Neutrophil (primary cell): ENCODE results near the gene GTF2A1L.

ENCODE experiments used
- H3K27ac ChIP-seq: fragments of 200-600 bp; sonication (generic); 2 replicates; pipeline ENCODE4 v1.5.1; 2016; ENCODE audit warnings: mild to moderate bottlenecking, moderate library complexity
- H3K27me3 ChIP-seq: fragments of 200-600 bp; sonication (generic); 2 replicates; pipeline ENCODE4 v1.6.0; 2016; ENCODE audit warnings: mild to moderate bottlenecking
- H3K36me3 ChIP-seq: fragments of 200-600 bp; sonication (generic); 2 replicates; pipeline ENCODE4 v1.5.1; 2017
- H3K4me1 ChIP-seq, 2 experiments: fragments of 200-600 bp in 1 of 2; sonication (generic) in 1 of 2; 1 replicate in 1 of 2; 2 replicates in 1 of 2; pipeline versions ENCODE4 v1.5.1 to v1.6.1; 2013 to 2016; ENCODE audit warnings: low read depth in 1 of 2, low read length in 1 of 2, mild to moderate bottlenecking in 1 of 2, moderate library complexity in 1 of 2; ENCODE audit not compliant: control insufficient read depth in 1 of 2, insufficient read depth in 1 of 2
- H3K4me3 ChIP-seq, 2 experiments: fragments of 200-600 bp in 1 of 2; sonication (generic) in 1 of 2; 1 replicate in 1 of 2; 2 replicates in 1 of 2; pipeline ENCODE4 v1.5.1; 2013 to 2016; ENCODE audit warnings: low read depth in 1 of 2, low read length in 1 of 2, mild to moderate bottlenecking in 1 of 2, moderate library complexity in 1 of 2
- H3K9me3 ChIP-seq: fragments of 200-600 bp; sonication (generic); 2 replicates; pipeline ENCODE4 v1.5.1; 2016
- TF ChIP-seq, protein P1 (sequence below): fragments of 200-600 bp; sonication (generic); IDR thresholded peaks from 2 replicates; pipeline ENCODE4 v1.5.1; 2016; ENCODE audit warnings: antibody characterized with exemption

The GTF2A1L gene

DNA sequence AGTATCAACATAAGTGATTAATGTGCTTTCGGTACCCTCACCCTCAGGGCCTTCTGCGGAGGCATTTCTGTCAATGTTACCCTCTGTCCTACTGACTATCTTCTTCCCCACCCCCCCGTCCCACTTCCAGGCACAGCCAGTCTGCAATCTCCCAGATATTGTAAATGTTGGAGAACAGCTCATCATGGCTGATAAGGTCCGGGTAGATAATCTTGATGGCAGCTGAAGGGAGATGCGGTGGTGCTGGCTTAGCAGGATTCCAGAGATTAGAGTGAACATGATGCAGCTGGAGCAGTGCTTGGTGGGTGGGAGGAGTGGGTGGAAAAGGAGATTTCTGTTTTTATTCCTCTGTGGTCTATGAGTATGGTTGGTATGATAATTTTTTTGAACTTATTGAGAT is 15.5 kb downstream of the GTF2A1L start:
- Histone ChIP-seq H3K9me3 (no peaks in the 10 kb centered on the region), H3K4me3 (no peak overlapping the region), H3K27me3 (no peaks in the 10 kb centered on the region), H3K4me1 (no peaks in the 10 kb centered on the region), H3K27ac (no peak overlapping the region), H3K36me3 (no peaks in the 10 kb centered on the region)
- TF ChIP-seq, protein P1, sequence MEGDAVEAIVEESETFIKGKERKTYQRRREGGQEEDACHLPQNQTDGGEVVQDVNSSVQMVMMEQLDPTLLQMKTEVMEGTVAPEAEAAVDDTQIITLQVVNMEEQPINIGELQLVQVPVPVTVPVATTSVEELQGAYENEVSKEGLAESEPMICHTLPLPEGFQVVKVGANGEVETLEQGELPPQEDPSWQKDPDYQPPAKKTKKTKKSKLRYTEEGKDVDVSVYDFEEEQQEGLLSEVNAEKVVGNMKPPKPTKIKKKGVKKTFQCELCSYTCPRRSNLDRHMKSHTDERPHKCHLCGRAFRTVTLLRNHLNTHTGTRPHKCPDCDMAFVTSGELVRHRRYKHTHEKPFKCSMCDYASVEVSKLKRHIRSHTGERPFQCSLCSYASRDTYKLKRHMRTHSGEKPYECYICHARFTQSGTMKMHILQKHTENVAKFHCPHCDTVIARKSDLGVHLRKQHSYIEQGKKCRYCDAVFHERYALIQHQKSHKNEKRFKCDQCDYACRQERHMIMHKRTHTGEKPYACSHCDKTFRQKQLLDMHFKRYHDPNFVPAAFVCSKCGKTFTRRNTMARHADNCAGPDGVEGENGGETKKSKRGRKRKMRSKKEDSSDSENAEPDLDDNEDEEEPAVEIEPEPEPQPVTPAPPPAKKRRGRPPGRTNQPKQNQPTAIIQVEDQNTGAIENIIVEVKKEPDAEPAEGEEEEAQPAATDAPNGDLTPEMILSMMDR, result no peak

DNA sequence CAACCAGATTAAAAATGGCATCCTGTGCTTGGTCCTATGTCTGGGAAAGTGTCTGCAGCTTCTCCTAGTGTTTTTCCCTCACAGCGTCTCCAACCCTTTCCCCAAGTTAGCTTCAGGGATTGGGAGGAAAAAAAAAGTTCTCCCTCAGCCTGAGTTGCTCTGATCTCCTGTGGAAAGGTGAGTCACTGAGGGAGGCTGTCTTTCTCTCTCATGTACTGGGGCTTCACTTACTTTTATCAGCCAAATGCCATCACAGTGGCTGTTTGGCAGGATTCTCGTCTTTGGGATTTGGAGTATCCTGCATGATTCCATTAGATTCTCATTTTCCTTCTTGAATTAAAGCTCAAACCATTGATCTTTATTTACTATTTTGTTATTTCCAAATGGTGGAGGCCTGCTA is 18.1 kb downstream of the GTF2A1L start:
- H3K9me3 ChIP-seq, result no peaks in the 10 kb centered on the region
- H3K4me1 ChIP-seq, result no peaks in the 10 kb centered on the region
- no peaks in the 10 kb centered on the region for H3K36me3 ChIP-seq
- TF ChIP-seq, protein P1, result no peak
- H3K4me3 ChIP-seq, result no peak overlapping the region
- no peaks in the 10 kb centered on the region for H3K27me3 ChIP-seq
- no peak overlapping the region for H3K27ac ChIP-seq

DNA sequence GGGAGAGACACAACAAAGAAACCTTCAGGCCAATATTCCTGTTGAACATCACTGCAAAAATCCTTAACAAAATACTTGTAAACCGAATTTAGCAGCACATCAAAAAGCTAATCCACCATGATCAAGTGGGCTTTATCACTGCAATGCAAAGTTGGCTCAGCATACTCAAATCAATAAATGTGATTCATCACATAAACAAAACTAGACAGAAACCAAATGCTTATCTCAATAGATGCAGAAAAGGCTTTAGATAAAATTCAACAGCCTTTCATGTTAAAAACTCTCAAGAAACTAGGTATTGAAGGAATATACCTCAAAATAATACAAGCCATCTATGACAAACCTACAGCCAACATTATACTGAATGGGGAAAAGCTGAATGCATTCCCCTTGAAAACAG is 20.6 kb downstream of the GTF2A1L start:
- H3K36me3 ChIP-seq, result no peaks in the 10 kb centered on the region
- no peak overlapping the region for H3K4me3 ChIP-seq
- H3K9me3 ChIP-seq, result no peaks in the 10 kb centered on the region
- no peak overlapping the region for H3K27ac ChIP-seq
- TF ChIP-seq, protein P1, result no peak
- H3K27me3 ChIP-seq, result no peaks in the 10 kb centered on the region
- no peaks in the 10 kb centered on the region for H3K4me1 ChIP-seq

DNA sequence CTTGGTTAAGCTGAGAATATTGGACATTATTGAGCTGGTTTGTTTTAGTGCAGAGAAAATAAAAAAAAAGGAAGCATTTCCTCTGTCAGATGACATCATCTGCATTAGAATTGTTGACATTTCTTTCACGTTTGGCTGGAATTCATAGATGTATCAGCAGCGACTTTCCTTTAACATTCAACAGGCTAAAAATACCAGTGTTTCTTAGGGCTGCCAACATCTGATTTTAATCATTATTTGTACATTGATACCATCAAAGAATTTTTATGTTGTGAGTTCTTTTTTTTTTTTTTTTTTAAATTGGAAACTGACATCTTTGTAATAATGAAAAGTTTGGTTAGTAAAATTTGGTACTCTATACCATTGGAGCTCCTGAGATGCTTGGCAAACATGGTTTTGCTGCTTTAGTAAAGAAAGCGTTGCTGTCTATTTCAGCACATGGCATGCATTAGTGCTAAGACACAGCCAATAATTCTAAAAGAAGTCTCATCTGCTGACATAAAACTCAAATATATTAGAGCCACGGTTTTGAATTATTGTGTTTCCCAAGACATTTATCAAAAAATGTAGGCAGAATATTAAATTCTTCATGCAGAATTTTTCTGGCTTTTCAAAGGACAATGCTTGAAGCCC is 33.6 kb downstream of the GTF2A1L start:
- Histone ChIP-seq H3K4me3 (no peak overlapping the region), H3K36me3 (no peaks in the 10 kb centered on the region), H3K27me3 (no peaks in the 10 kb centered on the region), H3K4me1 (no peaks in the 10 kb centered on the region), H3K27ac (no peak overlapping the region), H3K9me3 (no peaks in the 10 kb centered on the region)
- TF ChIP-seq, protein P1, result no peak

DNA sequence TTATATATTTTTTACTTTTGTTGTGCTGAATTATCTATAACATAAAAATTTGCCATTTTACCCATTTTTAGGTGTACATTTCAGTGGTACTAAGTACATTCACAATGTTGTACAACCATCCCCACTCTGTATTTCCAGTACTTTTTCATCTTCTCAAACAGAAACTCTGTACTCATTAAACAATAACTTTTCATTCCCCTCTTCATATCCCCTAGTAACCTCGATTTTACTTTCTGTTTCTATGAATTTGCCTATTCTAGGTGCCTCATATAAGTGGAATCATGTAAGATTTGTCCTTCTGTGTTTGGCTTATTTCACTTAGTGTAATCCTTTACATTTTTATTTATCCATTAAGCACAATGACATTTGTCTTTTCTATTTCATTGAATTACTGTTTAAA is 51.3 kb downstream of the GTF2A1L start:
- Histone ChIP-seq H3K9me3 (no peaks in the 10 kb centered on the region), H3K36me3 (no peaks in the 10 kb centered on the region), H3K27ac (no peak overlapping the region), H3K27me3 (no peaks in the 10 kb centered on the region), H3K4me3 (no peak overlapping the region), H3K4me1 (no peaks in the 10 kb centered on the region)
- TF ChIP-seq, protein P1, result no peak
